Stomach (tissue), 4 donors: Measurements from ENCODE around the gene ATP7A.

Experiments used
- EP300 ChIP-seq: sonication (generic); formaldehyde crosslinking; IDR thresholded peaks from one replicate; pipeline ENCODE4 v1.6.1; 2017; ENCODE audit warnings: antibody characterized with exemption
- POLR2AphosphoS5 ChIP-seq, 3 donors: sonication (generic); formaldehyde crosslinking; IDR thresholded peaks; one replicate each; pipeline ENCODE4 v1.6.1; 2016; ENCODE audit warnings: antibody characterized with exemption in 3 of 3
- TF ChIP-seq, protein P1 (sequence below), 7 experiments: fragments of 450-650 bp in 4 of 7; fragments of 200-600 bp in 3 of 7; sonication (generic) in 3 of 7; IDR thresholded peaks; one replicate each; pipeline ENCODE4 v1.5.1; 2016 to 2019; ENCODE audit warnings: antibody characterized with exemption in 7 of 7, control low read depth in 2 of 7, mild to moderate bottlenecking in 1 of 7

DNA sequence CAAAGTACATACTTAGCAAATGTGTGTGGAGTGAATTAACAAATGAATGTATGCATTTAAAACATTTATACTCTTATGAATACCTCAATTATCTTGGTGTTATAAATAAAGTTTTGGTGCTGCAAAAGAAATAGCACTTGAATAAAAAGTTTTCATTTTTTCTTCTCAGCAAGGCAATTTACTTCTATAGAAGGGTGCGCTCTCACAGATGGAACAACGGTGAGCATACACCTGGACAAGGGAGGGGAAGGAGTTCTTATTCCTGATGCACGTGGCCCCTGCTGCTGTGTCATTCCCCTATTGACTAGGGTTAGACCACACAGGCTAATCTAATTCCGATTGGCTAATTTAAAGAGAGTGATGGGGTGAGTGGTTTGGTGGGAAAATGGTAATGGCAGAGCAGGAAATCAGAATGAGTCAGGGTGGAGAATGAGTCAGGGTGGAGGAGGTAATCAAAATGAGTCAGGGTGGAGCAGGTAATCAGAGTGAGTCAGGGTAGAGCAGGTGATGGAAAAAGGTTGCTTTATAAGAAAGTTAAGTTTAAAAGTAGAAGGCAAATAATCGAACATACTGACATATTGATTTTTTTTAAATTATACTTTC lies 165.4 kb downstream of the ATP7A start:
- TF ChIP-seq, protein P1, sequence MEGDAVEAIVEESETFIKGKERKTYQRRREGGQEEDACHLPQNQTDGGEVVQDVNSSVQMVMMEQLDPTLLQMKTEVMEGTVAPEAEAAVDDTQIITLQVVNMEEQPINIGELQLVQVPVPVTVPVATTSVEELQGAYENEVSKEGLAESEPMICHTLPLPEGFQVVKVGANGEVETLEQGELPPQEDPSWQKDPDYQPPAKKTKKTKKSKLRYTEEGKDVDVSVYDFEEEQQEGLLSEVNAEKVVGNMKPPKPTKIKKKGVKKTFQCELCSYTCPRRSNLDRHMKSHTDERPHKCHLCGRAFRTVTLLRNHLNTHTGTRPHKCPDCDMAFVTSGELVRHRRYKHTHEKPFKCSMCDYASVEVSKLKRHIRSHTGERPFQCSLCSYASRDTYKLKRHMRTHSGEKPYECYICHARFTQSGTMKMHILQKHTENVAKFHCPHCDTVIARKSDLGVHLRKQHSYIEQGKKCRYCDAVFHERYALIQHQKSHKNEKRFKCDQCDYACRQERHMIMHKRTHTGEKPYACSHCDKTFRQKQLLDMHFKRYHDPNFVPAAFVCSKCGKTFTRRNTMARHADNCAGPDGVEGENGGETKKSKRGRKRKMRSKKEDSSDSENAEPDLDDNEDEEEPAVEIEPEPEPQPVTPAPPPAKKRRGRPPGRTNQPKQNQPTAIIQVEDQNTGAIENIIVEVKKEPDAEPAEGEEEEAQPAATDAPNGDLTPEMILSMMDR (IDR thresholded peaks at IDR 0.05): no peak
- no peak for TF ChIP-seq EP300
- no peak for TF ChIP-seq POLR2AphosphoS5 (IDR thresholded peaks at IDR 0.05)
